HG03159 (cell line): ENCODE data around the gene NUP88.
"Not testable (repeated sequence)": the region's sequence is repeated elsewhere in the genome, so short reads cannot be mapped to it uniquely, and the experiment has no call there.

Experiments
- ATAC-seq: cut with Tn5 transposase; IDR thresholded peaks from one replicate; pipeline ENCODE4 v1.9.1; 2021; ENCODE audit warnings: mild to moderate bottlenecking, moderate library complexity; ENCODE audit not compliant: unreplicated experiment

The NUP88 gene

DNA sequence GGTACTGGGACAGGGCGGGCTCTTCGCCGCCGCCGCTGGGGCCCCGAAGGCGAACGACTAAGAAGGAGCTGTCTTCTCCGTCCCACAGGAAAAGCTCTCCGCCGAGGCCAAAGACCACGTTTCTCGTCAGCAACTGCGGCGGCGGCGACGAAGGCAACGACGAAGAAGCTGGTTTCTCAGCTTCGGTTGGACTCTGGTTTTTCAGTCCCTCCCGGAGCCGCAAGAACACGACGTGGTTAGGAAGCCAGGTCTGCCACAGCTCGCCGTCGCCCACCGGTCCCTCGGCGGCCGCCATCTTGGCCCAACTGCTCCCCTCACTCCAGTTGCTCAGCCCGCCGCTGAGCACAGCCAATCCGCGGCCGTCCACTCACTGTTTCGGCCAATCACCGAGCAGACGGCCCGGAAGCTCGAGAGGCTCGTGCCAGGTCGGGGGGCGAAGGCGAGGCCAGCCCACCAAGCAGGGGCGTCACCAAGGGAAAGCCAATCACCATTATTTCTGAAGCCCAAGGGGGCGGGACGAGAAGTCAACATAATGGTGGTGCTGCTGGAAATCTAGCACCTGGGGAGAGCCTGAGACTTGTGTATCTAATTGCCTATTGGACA is at the start of gene NUP88:
Gene NUP88, minus strand, starts transcription at position 307 of the 603 bp plus-strand sequence. Its CDS starts 12 bp downstream, at position 295.
- ATAC-seq: peak; percentile 81

DNA sequence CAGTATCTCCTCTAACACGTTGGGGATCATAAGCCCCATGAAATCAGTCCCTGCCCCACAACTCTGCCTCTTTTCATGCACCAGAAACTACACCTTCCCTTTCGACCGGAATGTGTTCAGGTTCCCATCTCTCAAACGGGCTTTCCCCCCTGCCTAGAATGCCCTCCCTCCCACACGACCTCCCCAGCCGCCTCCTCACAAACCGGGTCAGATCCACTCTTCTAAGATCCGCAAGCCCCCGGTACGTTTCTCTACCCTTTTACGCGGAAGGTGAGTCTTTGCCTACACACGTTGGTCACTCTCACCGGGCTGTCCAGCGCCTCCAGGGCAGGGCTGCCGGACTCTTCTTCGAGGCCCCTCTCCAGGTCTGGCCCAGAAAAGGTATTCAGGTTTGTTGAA is 48.6 kb upstream of the NUP88 start:
- peak; percentile 21 for ATAC-seq

DNA sequence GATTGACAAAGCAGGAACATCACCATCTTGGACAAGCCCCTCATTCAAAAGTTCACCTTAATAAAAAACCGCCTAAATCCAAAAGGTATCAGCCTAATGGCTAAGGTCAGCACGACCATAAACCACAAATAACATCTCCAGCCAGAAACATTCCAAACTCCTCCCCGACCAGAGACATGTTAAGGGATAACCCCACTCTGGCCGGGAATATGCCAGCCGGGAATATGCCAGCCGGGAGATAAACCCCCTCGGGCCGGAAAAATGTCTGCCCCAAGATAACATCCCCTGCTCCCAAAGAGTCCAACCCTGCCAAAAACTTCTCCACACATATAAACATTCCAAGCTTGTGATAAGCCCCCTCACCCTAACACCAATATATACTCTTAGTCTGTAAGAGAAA is 48.0 kb upstream of the NUP88 start:
- no peak for ATAC-seq

DNA sequence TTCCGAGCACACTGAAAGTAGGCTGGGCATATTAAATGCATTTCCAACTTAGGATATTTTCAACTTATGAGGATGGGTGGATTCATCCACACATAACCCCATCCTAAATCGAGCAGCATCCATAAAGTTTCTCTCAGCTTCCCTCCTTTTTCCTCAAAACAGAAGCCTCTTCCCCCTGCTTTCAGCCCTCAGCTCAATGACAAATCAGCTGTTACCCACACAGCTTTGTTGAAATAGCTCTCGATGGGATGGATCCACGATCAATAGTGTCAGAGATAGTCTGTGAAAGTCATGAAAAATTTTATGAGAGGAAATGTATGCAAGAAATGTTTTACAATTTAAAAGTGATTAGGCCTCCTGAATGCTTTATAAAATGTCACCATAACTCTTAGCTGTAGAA is 46.8 kb upstream of the NUP88 start:
- ATAC-seq: no peak

DNA sequence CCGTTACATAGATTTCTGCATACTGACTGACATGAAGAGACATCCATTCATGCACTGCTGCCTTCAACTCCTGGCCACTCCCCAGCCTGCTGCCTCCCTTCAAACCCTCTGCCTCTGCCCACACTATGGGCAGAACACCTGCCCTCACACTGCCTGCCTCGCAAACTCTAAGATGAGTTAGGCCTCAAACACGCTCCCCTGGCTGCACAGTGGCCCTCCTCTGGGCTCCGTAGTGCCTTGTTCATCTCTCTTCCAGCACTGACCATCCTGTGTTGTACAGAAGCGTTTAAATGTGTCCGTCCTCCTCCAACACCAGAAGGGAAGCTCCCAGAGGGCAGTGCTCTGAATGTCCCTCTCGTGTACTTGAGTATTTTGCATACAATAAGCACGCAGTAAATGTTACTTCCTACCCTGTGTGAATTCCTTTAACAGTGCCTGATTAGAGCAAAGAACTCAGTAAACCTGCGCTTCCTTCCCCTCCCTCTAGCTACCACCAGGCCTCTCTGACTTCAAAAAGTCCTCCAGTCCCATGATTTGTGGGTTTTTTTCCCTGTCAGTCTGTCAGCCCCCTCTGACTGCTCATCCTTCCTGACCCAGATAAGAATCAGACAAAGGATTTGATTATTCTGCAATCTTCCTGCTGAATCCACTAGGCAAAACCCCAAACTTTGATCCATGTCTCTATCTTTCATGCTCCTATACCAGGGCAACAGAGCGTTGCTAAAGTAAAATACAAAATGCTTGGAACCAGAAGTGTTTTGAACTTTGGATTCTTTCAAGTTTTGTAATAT is 45.5 kb upstream of the NUP88 start:
- ATAC-seq: no peak

DNA sequence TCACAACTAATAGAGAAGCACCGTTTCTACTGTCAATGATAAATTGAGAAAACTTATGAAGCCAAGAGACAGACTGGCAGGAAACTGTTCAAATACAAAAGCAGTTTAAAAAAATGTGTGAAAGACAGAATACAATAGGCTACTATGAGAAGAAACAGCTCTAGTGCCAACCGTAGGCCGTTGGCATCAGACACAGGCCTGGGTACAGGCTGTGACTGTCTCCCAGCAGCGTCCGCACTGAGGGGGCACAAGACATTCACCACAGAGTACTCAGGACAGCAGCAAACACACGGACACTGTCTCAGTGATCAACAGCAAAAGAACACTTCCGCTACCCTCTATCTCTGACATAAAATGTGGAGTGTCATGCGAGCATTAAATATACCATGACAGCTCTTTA is 27.3 kb upstream of the NUP88 start:
- ATAC-seq: no peak

DNA sequence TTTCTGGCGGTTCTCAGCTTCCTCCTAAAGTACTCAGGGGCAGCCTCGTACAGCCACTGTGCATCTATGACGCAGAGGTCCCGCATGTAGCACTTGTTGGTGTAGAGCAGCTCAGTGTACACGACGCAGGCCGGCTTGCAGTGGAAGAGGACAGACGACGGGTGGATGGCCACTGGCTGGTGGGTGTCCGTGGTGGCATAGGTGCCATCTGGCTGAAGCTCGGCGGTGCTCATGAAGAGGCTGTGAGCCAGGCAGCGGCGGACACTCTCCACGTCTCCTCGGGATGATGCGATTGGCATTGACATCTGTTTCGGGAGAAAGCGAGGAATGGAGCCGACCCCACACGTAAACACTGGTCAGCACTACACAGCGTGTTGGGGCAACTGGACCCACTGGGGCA is 24.7 kb upstream of the NUP88 start:
- ATAC-seq: no peak

DNA sequence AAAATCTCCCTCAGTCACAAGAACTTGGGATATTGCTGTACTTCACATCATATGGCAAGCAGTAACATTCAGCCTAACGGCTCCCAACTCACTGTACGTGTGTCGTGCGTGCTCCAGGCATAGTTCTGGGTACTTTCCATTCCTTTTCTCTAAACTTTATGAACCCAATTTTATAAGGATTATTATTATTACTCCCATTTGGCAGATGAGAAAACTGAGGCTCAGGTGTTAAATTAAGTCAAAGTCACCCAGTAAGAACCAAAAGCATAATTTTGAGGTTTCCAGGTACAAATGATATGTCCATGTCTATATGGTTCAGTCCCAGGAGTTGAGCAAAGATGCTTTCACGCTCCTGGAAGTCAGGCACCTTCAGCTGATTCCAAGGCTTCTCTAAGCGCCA is 24.3 kb upstream of the NUP88 start:
- no peak for ATAC-seq

DNA sequence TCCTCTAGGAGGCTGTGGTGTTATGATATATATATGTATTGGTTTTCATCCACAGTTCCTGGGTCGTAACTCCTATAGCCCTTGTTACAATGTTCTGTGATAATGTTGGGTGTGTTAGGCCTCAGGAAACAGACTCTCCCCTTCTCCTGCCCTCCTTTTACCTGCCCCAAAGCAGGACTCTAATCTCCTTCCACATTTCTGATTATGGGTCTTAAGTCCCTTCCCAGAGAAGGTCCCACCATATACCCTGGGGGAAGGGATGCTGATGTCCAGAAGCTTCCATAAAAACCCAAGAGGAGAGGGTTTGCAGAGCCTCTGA is 19.9 kb upstream of the NUP88 start:
- ATAC-seq: no peak

DNA sequence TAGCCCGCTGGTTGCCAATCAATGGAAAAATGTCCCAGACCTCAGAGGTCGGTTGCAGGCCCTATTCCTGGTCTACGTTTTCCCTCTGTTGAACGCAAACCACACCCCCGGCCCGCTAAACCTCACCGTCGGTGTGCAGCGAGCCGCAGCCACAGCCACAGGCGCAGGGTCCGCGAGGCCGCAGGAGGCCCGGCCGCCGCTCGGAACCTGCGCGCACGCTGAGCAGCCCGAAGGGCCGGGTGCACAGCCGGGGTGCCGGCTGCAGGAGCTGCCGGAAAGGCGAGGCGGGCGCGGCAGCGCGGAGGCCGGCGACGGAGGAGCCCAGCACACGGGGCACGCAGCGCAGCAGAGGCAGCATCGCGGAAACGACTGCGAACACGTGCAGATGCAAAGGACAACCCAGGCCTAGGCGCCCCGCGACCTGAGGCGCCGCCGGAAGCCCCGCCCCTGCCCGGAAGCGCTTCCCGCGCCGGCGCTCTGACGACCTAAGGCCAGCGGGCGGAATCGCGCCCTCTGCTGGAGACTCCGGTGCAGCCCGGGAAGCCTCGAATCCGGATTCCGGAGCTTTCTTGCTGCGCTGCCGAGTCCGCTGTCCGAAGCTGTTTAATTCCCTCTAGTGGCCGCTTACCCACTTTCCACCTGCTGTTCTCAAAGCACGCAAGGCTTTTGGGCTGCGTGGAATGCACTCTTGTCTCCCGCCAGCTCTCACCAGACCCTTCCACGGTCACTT is 19.4 kb upstream of the NUP88 start, which contains the start of gene C1QBP:
Gene C1QBP, minus strand, starts transcription at position 440 of the 730 bp plus-strand sequence. Its CDS starts 82 bp downstream, at position 358.
- peak; percentile 83 for ATAC-seq

DNA sequence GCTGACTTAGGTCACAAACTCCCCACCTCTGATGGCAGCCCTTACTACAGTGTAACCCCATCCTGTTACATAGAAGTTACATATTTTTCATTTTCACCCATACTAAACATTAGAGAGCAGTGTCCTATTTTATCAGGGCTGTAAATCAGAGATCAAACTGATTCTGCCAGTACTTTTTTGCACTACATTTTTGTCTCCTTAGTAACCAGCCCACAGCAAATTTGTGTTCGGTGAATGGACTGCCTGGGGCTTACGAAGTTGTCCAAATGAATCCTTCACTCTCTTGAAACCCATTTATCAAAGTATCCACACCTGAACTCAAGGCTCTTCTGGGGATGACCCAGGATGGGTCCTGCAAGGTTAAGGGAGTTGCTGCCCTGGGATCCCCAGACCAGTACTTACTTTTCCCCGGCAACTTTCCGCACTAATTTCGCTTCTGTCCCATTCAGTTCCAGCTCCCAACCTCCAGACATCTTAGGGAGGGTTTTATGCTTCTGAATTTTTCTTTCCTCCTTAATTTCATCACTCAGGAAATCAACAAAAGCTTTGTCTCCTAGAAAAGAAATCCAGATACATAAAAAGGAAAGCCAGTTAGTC is 18.4 kb upstream of the NUP88 start:
- ATAC-seq: no peak

DNA sequence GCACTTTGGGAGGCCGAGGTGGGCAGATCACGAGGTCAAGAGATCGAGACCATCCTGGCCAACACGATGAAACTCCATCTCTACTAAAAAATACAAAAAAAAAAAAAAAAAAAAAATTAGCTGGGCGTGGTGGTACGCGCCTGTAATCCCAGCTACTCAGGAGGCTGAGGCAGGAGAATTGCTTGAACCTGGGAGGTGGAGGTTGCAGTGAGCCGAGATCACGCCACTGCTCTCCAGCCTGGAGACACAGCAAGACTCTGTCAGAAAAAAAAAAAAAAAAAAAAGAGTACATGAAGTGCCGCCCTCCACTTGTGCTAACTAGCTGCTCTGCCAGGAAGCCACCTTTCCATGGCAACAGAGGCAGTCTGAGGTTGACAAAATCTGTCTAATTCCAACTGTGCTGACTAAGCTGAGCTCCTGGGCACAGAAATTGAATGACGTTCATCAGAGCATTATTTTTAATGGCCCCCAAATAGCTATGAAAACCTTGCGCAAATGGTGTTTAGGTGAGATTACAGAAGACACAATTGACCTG is 16.4 kb upstream of the NUP88 start:
- ATAC-seq: not testable (repeated sequence)

DNA sequence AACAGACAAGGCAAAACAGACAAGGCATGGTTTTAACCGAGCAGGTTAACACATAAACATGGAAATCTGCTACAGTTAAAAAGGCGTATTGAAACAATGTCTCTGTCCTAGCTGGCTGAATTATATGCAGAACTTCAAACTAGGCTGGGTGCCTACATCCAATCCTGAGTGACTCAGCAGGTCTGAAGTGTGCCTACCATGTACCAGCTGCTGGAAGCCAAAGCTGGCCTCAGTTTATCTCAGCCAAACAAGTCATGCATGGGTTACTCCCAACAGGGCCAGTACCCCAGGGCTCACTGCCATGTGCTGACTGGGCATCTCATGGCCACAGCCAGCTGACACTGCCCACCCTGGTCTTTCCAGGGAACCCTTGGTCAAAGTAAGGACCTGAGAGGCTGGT is 15.5 kb upstream of the NUP88 start:
- no peak for ATAC-seq

DNA sequence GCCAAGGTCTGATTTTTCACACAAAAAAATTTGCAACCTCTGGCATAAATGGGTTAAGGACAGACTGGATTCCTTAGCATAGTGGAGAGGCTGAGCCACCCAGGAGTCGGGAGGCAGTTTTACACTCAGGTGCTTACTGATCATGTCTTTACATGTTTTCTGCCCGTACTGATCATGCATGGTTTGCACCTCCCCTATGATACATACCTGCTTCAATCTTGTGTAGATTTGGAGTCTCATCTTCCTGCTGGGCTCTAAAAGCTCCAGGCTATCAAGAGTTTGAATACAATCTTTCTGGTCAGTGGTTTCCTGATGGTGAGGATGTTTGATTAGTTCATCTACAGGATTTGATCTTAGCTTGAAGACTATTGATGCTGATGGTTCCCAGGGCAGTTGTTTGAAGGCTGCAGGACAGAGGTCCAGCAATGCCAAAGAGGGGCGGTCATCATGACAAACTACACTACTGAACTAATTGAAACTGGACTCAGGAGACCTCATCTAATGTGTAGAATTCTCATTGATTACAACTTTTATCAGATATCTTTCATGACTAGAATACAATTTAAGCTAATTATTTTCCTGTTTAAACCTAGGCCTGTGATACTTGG is 12.6 kb upstream of the NUP88 start:
- no peak for ATAC-seq

DNA sequence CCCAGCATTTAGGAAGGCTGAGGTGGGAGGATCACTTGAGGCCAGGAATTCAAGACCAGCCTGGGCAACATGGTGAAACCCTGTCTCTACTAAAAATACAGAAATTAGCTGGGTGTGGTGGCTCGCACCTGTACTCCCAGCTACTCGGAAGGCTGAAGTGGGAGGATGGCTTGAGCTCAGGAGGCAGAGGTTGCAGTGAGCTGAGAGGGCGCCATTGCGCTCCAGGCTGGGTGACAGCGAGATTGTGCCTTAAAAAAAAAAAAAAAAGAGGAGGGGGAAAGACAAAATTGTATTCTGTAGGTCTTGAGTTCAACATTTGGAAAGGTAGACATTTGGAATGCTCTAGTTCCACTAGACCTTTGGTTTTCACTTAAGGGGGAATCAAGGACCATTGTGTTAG is 11.8 kb upstream of the NUP88 start:
- not testable (repeated sequence) for ATAC-seq

DNA sequence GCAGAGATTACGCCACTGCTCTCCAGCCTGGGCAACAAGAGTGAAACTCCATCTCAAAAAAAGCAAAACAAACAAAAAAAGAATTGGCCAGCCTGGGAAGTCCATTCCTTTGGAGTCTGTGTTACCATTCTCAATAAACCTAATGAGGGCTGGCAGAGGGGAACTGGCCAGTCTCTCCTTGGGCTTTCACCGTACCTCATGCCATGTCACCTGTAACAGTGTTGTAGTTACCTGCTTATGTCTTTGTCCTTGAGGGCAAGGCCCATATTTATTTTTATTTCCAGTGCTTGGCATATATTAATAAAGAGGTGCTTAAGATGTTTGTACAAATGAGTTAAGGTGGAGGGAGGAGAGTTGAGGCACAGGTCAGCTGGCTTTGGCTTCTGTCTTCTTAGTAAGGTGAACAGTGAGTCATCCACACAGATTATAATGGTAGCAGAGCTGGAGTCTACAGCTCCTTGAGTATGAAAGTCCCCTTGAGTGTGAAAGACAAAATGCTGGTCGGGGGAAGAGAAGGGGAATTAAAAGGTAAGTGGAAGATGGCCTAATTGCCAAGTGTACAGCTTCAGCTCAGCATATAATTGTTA is 11.0 kb upstream of the NUP88 start:
- no peak for ATAC-seq

DNA sequence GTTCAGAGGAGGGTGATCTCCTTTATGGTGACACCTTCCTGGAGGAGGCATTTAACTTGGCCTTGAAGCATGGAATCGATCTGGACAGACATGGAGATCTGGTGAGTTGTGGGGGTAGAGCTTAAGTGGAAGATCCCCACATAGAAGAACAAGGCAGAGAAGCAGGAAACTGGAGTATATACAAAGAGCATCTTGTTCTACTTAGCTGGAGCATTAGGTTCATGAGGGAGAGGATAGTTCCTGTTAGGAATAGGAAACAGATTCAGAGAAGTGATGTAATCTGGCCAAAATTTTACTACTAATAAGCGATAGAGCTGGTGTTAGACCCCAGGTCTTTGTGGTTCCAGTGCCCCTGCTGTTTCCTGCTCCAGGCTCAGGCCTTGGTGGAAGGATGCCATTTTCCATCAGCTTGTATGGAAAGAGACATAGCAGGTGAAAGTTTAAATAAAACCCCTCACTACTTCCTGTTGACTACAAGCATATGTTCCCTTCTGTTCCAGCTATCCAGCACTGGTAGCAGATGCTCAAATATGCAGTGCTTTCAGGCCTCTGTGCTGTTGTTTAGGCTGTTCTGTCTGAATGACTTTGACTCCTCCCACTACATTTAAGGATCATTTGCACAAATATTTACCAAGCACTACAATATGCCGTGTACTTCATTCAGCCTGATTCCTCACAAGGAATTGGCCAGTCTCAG is 9.9 kb upstream of the NUP88 start:
- no peak for ATAC-seq

DNA sequence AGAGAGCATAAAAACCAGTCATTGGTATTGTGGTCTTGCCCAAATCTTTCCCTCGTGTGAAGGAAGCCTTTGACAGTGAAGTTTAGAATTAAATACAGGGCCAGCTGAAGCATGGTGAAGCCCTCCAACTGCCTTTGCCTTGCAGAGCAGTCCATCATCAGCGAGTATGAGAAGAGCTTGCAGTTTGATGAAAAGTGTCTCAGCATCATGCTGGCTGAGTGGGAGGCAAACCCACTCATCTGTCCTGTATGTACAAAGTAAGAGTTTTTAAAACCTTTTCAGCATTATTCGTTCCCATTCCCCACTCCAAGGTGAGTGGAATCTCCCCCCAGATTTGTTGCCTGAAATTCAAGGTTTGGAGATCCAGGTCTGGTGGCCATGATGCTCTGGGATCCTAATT is 6.4 kb upstream of the NUP88 start:
- no peak for ATAC-seq

DNA sequence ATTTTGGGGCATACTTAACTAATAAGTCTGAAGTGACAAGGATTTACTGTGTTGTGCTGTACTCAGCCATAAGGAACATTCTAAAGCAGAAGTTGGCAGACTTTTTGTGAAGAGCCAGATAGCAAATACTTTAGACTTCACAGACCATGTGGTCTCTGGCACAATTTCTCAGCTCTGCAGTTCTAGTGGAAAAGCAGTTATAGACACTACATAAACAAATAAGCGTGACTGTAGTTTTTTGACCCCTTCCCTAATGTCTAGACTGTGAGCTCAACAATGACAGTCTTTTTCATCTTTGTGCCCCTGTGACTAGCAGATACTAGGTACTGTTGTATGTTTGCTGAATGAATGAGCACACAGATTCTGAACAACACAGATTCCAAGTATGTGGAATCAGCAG is 5.4 kb upstream of the NUP88 start:
- no peak for ATAC-seq

DNA sequence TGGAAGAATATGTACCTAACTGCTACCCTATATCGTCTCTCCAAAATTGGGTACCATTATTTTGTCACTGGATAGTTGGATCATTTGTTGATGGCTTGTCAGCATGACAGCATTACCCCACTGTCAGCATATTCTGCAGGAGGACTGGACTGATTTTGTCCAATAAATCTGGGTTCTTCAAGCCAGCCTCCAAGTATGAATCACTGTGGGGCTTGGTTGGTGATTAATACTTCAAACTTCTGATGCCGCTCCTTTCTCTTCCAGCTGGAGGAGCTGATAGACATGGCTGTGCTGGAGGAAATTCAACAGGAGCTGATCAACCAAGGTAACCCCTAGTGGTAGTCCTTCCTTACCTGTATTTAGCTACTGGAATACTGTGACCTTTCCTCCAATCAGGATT is 3.0 kb upstream of the NUP88 start:
- ATAC-seq: no peak
